PFSK-1 (cell line): ENCODE measurements around the gene DOC2B.

Experiments
- FOXP2 ChIP-seq: optimal IDR thresholded peaks from 2 replicates; pipeline ENCODE3; 2011; ENCODE audit warnings: borderline replicate concordance, control low read depth, inconsistent platforms; ENCODE audit not compliant: insufficient read depth; ENCODE audit errors: extremely low read length, extremely low read depth
- POLR2AphosphoS5 ChIP-seq: IDR thresholded peaks from 2 replicates; pipeline ENCODE4 v1.6.1; 2012; ENCODE audit warnings: low read depth, mild to moderate bottlenecking, control low read depth, low read length, moderate library complexity
- SIN3A ChIP-seq: IDR thresholded peaks from 2 replicates; pipeline ENCODE4 v1.6.1; 2012; ENCODE audit warnings: mild to moderate bottlenecking, low read length, moderate library complexity, borderline replicate concordance; ENCODE audit not compliant: insufficient read depth
- TAF1 ChIP-seq: IDR thresholded peaks from 2 replicates; pipeline ENCODE4 v1.6.1; 2012; ENCODE audit warnings: low read length, control low read depth, borderline replicate concordance; ENCODE audit not compliant: insufficient read depth
- TF ChIP-seq, protein P1 (sequence below), 2 experiments: IDR thresholded peaks; 2 replicates each; pipeline versions ENCODE4 v1.6.1 to v1.8.0; 2011 to 2012; ENCODE audit warnings: low read depth in 2 of 2, low read length in 2 of 2, control low read depth in 1 of 2, inconsistent platforms in 1 of 2, mild to moderate bottlenecking in 1 of 2, moderate library complexity in 1 of 2; ENCODE audit not compliant: insufficient read depth in 1 of 2

DOC2B gene

DNA sequence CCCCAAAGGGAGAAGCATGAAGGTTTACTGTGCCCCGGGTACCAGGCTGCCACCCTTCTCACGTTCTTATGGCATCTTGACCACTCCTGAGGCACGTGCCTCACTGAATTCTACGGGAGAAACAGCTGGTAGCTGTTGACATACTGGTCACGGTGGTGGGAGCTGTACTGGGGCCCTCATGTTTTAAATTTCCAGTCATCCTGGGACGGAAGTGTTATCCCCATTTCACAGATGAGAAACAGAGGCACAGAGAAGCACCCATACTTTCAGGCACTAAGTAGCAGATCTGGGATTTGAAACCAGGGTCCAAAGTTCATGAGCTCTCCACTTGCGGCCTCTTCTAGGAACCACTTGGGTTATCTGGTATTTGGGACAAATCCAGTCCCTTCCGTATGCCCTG, 26.3 kb upstream of the DOC2B start:
- TF ChIP-seq SIN3A (no peak), FOXP2 (no peak), TAF1 (no peak), POLR2AphosphoS5 (no peak)
- TF ChIP-seq, protein P1, sequence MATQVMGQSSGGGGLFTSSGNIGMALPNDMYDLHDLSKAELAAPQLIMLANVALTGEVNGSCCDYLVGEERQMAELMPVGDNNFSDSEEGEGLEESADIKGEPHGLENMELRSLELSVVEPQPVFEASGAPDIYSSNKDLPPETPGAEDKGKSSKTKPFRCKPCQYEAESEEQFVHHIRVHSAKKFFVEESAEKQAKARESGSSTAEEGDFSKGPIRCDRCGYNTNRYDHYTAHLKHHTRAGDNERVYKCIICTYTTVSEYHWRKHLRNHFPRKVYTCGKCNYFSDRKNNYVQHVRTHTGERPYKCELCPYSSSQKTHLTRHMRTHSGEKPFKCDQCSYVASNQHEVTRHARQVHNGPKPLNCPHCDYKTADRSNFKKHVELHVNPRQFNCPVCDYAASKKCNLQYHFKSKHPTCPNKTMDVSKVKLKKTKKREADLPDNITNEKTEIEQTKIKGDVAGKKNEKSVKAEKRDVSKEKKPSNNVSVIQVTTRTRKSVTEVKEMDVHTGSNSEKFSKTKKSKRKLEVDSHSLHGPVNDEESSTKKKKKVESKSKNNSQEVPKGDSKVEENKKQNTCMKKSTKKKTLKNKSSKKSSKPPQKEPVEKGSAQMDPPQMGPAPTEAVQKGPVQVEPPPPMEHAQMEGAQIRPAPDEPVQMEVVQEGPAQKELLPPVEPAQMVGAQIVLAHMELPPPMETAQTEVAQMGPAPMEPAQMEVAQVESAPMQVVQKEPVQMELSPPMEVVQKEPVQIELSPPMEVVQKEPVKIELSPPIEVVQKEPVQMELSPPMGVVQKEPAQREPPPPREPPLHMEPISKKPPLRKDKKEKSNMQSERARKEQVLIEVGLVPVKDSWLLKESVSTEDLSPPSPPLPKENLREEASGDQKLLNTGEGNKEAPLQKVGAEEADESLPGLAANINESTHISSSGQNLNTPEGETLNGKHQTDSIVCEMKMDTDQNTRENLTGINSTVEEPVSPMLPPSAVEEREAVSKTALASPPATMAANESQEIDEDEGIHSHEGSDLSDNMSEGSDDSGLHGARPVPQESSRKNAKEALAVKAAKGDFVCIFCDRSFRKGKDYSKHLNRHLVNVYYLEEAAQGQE (IDR thresholded peaks at IDR 0.05; ENCODE audit: insufficient read depth in 1 of 2, low read depth in 2 of 2, low read length in 2 of 2), result no peak

- TF ChIP-seq FOXP2, result no peak
- no peak for TF ChIP-seq TAF1
- TF ChIP-seq POLR2AphosphoS5, result no peak
- TF ChIP-seq, protein P1 (IDR thresholded peaks at IDR 0.05; ENCODE audit: insufficient read depth in 1 of 2, low read depth in 2 of 2, low read length in 2 of 2), result no peak
- no peak for TF ChIP-seq SIN3A
Measured at GRCh38 chr17:206941-207560, 25.6 kb upstream of the DOC2B start.

- TF ChIP-seq, protein P1 (IDR thresholded peaks at IDR 0.05; ENCODE audit: insufficient read depth in 1 of 2, low read depth in 2 of 2, low read length in 2 of 2), result no peak
- no peak for TF ChIP-seq FOXP2
- TF ChIP-seq TAF1, result no peak
- no peak for TF ChIP-seq POLR2AphosphoS5
- TF ChIP-seq SIN3A, result no peak
Measured at GRCh38 chr17:205817-206216, 24.4 kb upstream of the DOC2B start.

- TF ChIP-seq FOXP2 (no peak), TAF1 (no peak), SIN3A (no peak), POLR2AphosphoS5 (no peak)
- TF ChIP-seq, protein P1 (IDR thresholded peaks at IDR 0.05; ENCODE audit: insufficient read depth in 1 of 2, low read depth in 2 of 2, low read length in 2 of 2), result no peak
Measured at GRCh38 chr17:205148-205669, 23.8 kb upstream of the DOC2B start.
